Right renal cortex interstitium (tissue), 3 donors: Measurements from ENCODE around the gene GFRA1. TPM values are rescaled to one million over a fixed set of nuclear protein-coding genes. Genes with fewer than 3 reads are reported as not detected.

Source experiments
- polyA plus RNA-seq, 3 donors: library from polyadenylated mRNA; unstranded; fragments of 120-200 nt; gene quantifications; one replicate each; pipeline ENCODE4 v1.2.1, GENCODE V29; 2013; ENCODE audit not compliant: insufficient read length in 3 of 3

Gene GFRA1
- polyA plus RNA-seq, 3 donors, result 20.8 to 32.3 (median 22.5) TPM

Other genes starting within 250 kb of the GFRA1 start
- gene CCDC172, start 51.2 kb upstream of the GFRA1 start, polyA plus RNA-seq, result not detected
- not detected for gene PNLIPRP3, start 154.6 kb upstream of the GFRA1 start, polyA plus RNA-seq